DOHH2 (cell line): ENCODE data around the gene PHF11.

Experiments
- H3F3A ChIP-seq: fragments of 200-600 bp; sonication (generic), shearing (Covaris generic); 2 replicates; pipeline ENCODE4 v1.6.0; 2016; ENCODE audit warnings: antibody characterized with exemption, mild to moderate bottlenecking; ENCODE audit not compliant: control insufficient read depth, insufficient read depth
- H3K27ac ChIP-seq: fragments of 200-600 bp; sonication (generic); 2 replicates; pipeline ENCODE4 v1.5.1; 2014; ENCODE audit warnings: low read depth, mild to moderate bottlenecking, low read length, moderate library complexity
- H3K27me3 ChIP-seq: fragments of 200-600 bp; sonication (generic); 2 replicates; pipeline ENCODE4 v1.6.1; 2014; ENCODE audit warnings: mild to moderate bottlenecking, low read length, mixed read lengths; ENCODE audit not compliant: control insufficient read depth
- H3K36me3 ChIP-seq: fragments of 200-600 bp; sonication (generic); 2 replicates; pipeline ENCODE4 v1.6.1; 2014; ENCODE audit warnings: mild to moderate bottlenecking, low read length, moderate library complexity, mixed read lengths; ENCODE audit not compliant: control insufficient read depth
- H3K4me1 ChIP-seq: fragments of 200-600 bp; sonication (generic); 2 replicates; pipeline ENCODE4 v1.6.1; 2014; ENCODE audit warnings: mild to moderate bottlenecking, low read length, mixed read lengths; ENCODE audit not compliant: control insufficient read depth
- H3K4me2 ChIP-seq: fragments of 200-600 bp; sonication (generic); 2 replicates; pipeline ENCODE4 v1.6.0; 2014; ENCODE audit warnings: mild to moderate bottlenecking, low read length, moderate library complexity
- H3K4me3 ChIP-seq: fragments of 200-600 bp; sonication (generic); 2 replicates; pipeline ENCODE4 v1.5.1; 2014; ENCODE audit warnings: mild to moderate bottlenecking, low read length, mixed read lengths
- H3K79me2 ChIP-seq: fragments of 200-600 bp; sonication (generic); 2 replicates; pipeline ENCODE4 v1.6.1; 2014; ENCODE audit warnings: mild to moderate bottlenecking, low read length, mixed read lengths; ENCODE audit not compliant: control insufficient read depth
- H3K9me2 ChIP-seq: fragments of 200-600 bp; sonication (generic); replicated peaks from 2 replicates; pipeline ENCODE4 v1.6.1; 2014; ENCODE audit warnings: mild to moderate bottlenecking, low read length, mixed read lengths; ENCODE audit not compliant: control insufficient read depth
- H3K9me3 ChIP-seq: fragments of 200-600 bp; sonication (generic); 2 replicates; pipeline ENCODE4 v1.6.1; 2014; ENCODE audit warnings: antibody characterized with exemption, low read length, mixed read lengths; ENCODE audit not compliant: control insufficient read depth, insufficient read depth
- H4K20me1 ChIP-seq: fragments of 200-600 bp; sonication (generic); 2 replicates; pipeline ENCODE4 v1.6.0; 2014; ENCODE audit warnings: low read depth, mild to moderate bottlenecking, antibody characterized with exemption, low read length, moderate library complexity; ENCODE audit not compliant: control insufficient read depth, insufficient read depth
- EZH2phosphoT487 ChIP-seq: fragments of 200-600 bp; sonication (generic); IDR thresholded peaks from 2 replicates; pipeline ENCODE4 v1.6.1; 2017; ENCODE audit warnings: borderline replicate concordance, mild to moderate bottlenecking, antibody characterized with exemption, low read length, moderate library complexity, mixed read lengths
- TF ChIP-seq, protein P1 (sequence below): fragments of 200-600 bp; sonication (generic); IDR thresholded peaks from one replicate; pipeline ENCODE4 v1.5.1; 2014; ENCODE audit warnings: antibody characterized with exemption, mild to moderate bottlenecking, low read depth, low read length; ENCODE audit not compliant: poor library complexity, severe bottlenecking

The PHF11 gene

DNA sequence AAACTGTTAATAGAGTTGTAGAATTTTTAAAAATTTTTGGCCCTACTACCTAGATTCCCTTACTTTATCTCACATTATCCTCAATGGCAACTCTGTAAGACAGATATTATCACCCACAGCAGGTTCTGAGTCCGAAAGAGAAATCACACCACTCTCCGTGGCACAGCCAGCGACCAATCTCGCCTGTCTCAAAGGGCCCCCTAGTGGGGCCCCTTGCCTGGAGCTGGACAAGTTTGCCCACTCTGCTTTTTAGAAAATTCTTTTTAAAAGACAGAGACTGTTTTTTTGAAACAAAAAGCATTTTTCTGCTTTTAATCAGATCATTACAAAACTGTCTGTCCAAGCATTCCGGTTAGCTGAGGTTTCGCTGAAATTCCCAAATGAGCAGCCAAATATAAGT lies 21.7 kb downstream of the PHF11 start:
- Histone ChIP-seq H4K20me1 (no peaks in the 10 kb centered on the region), H3K4me3 (no peak overlapping the region), H3K4me1 (peaks cover 8% of the 10 kb centered on the region), H3K79me2 (no peaks in the 10 kb centered on the region), H3K27ac (no peak overlapping the region), H3K36me3 (peaks cover 29% of the 10 kb centered on the region), H3K27me3 (no peaks in the 10 kb centered on the region), H3K9me2 (no peaks in the 10 kb centered on the region), H3K4me2 (no peak overlapping the region), H3F3A (peaks cover 10% of the 10 kb centered on the region; the same call in 1 of the 2 replicates), H3K9me3 (no peaks in the 10 kb centered on the region)
- TF ChIP-seq, protein P1, sequence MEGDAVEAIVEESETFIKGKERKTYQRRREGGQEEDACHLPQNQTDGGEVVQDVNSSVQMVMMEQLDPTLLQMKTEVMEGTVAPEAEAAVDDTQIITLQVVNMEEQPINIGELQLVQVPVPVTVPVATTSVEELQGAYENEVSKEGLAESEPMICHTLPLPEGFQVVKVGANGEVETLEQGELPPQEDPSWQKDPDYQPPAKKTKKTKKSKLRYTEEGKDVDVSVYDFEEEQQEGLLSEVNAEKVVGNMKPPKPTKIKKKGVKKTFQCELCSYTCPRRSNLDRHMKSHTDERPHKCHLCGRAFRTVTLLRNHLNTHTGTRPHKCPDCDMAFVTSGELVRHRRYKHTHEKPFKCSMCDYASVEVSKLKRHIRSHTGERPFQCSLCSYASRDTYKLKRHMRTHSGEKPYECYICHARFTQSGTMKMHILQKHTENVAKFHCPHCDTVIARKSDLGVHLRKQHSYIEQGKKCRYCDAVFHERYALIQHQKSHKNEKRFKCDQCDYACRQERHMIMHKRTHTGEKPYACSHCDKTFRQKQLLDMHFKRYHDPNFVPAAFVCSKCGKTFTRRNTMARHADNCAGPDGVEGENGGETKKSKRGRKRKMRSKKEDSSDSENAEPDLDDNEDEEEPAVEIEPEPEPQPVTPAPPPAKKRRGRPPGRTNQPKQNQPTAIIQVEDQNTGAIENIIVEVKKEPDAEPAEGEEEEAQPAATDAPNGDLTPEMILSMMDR = no peak
- no peak for TF ChIP-seq EZH2phosphoT487

DNA sequence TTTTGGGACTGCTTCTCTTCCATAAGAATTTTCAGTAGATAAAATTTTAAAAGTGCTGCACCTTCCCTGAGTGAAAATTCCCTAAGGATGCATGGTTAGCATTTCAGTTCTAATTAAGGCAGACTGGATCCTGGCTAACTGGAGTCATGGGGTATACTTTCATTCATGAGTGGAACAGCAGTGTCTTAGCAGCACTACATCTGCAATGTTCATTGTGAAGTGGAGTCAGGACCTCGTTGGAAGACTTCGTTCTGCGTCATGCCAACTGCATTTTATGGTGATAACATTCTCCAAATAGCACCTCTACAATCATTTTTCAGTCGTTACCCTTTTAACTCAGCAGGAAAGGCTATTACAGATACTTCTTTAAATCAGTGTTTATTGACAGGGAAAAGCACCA lies 25.5 kb downstream of the PHF11 start:
- no peak overlapping the region for H3K4me3 ChIP-seq
- peaks cover 11% of the 10 kb centered on the region for H3K4me1 ChIP-seq
- no peaks in the 10 kb centered on the region for H4K20me1 ChIP-seq
- no peaks in the 10 kb centered on the region for H3K27me3 ChIP-seq
- peaks cover 10% of the 10 kb centered on the region; the same call in 1 of the 2 replicates for H3F3A ChIP-seq
- no peaks in the 10 kb centered on the region for H3K9me3 ChIP-seq
- H3K9me2 ChIP-seq = no peaks in the 10 kb centered on the region
- no peak overlapping the region for H3K27ac ChIP-seq
- H3K4me2 ChIP-seq = no peak overlapping the region
- peaks cover 29% of the 10 kb centered on the region for H3K36me3 ChIP-seq
- no peaks in the 10 kb centered on the region for H3K79me2 ChIP-seq
- no peak for TF ChIP-seq EZH2phosphoT487
- TF ChIP-seq, protein P1 = no peak

DNA sequence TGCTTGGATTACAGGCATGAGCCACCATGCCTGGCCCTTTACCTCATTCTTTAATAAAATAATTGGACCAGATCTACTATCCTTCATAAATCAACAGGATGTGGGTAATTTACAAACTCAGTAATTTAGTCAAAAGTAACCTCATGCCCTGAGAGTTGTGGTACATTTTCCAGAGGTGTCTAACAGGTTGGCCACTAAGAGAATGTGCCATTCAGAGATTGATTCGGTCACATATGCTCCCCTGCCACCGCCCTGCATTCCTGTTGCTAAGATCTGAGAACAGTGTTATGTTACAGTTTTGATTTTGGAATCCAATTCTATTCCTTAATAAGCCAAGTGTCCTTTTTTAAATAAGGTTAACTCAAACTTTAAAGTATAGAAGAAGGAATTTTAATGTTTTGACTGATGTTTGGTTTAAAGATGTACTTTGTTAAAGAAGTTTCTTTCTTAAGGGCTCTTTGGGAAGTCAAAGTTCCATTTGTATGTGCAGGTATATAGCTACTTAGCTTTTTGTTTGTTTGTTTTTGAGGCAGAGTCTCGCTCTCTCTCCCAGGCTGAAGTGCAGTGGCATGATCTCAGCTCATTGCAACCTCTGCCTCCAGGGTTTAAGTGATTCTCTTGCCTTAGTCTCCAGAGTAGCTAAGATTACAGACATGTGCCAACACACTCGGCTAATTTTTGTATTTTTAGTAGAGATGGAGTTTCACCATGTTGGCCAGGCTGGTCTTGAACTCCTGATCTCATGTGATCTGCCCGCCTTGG lies 29.2 kb downstream of the PHF11 start:
- no peak overlapping the region for H3K27ac ChIP-seq
- no peaks in the 10 kb centered on the region for H3K9me3 ChIP-seq
- peaks cover 30% of the 10 kb centered on the region for H3K4me1 ChIP-seq
- H3K4me2 ChIP-seq = no peak overlapping the region
- H3K4me3 ChIP-seq = no peak overlapping the region
- H4K20me1 ChIP-seq = no peaks in the 10 kb centered on the region
- H3F3A ChIP-seq = peaks cover 21% of the 10 kb centered on the region
- H3K36me3 ChIP-seq = peaks cover 53% of the 10 kb centered on the region
- no peaks in the 10 kb centered on the region for H3K79me2 ChIP-seq
- TF ChIP-seq, protein P1 = no peak
- TF ChIP-seq EZH2phosphoT487 = no peak
- no peaks in the 10 kb centered on the region for H3K9me2 ChIP-seq
- no peaks in the 10 kb centered on the region for H3K27me3 ChIP-seq
